ENCODE data around the gene UBE2J2. TPM values are rescaled to one million over a fixed set of nuclear protein-coding genes. Genes with fewer than 3 reads are reported as not detected.
A peak's percentile ranks its signal among the peaks of the same experiment; 100 is the strongest.

The UBE2J2 gene
- total and polyA plus RNA-seq, 2 of the 8 experiments (the other 6 are each of a cell fraction or from before 2014, with no cell fraction given), result 33.6 to 67.9 TPM

DNA sequence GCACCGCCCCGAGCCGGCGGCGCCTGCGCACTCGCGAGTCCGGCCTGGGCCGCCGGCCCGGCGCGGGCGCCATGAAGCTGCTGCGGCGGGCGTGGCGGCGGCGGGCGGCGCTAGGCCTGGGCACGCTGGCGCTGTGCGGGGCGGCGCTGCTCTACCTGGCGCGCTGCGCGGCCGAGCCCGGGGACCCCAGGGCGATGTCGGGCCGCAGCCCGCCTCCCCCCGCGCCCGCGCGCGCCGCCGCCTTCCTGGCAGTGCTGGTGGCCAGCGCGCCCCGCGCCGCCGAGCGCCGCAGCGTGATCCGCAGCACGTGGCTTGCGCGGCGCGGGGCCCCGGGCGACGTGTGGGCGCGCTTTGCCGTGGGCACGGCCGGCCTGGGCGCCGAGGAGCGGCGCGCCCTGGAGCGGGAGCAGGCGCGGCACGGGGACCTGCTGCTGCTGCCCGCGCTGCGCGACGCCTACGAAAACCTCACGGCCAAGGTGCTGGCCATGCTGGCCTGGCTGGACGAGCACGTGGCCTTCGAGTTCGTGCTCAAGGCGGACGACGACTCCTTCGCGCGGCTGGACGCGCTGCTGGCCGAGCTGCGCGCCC lies 41.4 kb downstream of the UBE2J2 start, which contains the start of gene B3GALT6:
Gene B3GALT6, plus strand, starts transcription at position 30 of the 588 bp plus-strand sequence. Its CDS starts 42 bp downstream, at position 72.
- H4K8ac ChIP-seq (ENCODE audit: extremely low read depth, insufficient read depth, low read length), result peak within 1 kb of the TSS; percentile 91
- H3K4me3 ChIP-seq (ENCODE audit: extremely low read depth in 1 of 4, insufficient read depth in 2 of 4, low read depth in 3 of 4, low read length in 4 of 4), result peak within 1 kb of the TSS; percentile 86 to 92 (median 90)
- peak within 1 kb of the TSS; percentile 30 for H3K56ac ChIP-seq (replicated peaks; ENCODE audit: insufficient read length, low read depth, low read length)
- H2BK12ac ChIP-seq (ENCODE audit: low read depth, low read length), result peak within 1 kb of the TSS; percentile 17; the same call in 1 of the 2 replicates
- H2AK5ac ChIP-seq (ENCODE audit: low read depth, low read length), result peak within 1 kb of the TSS; percentile 25; the same call in 1 of the 2 replicates
- no peak for DNase-seq (ENCODE audit: low read depth in 1 of 2, low spot score in 2 of 2)
- H2BK15ac ChIP-seq (ENCODE audit: low read length), result peak within 1 kb of the TSS; percentile 88; the same call in 1 of the 2 replicates
- H3K4ac ChIP-seq (replicated peaks; ENCODE audit: insufficient read length, low read depth, low read length), result peak within 1 kb of the TSS; percentile 91
- peaks cover 6 to 34% of the 10 kb centered on the region in 2 experiments; a peak in 3 of 4 replicates for H3K79me2 ChIP-seq (ENCODE audit: control insufficient read depth in 1 of 2, insufficient read depth in 2 of 2, low read length in 2 of 2)
- H3K23me2 ChIP-seq (ENCODE audit: low read depth, low read length), result peaks cover 7% of the 10 kb centered on the region
- peak within 1 kb of the TSS; percentile 58 to 89 (median 80) for H3K9ac ChIP-seq (replicated peaks in 1 of 4; ENCODE audit: extremely low read depth in 1 of 4, low read depth in 3 of 4, low read length in 3 of 4)
- POLR2A ChIA-PET (ENCODE audit: partially characterized antibody), result interaction anchor here (0.6 to 2.3 kb wide), 8 partner anchors 9 to 257 kb away, joined by 3 to 12 read pairs (median 4); partner anchors contain the start of gene C1QTNF12
- H3K79me1 ChIP-seq (ENCODE audit: low read depth, low read length), result peaks cover 37% of the 10 kb centered on the region
- peaks cover 2 to 22% (median 4%) of the 10 kb centered on the region in 4 experiments; a peak in 4 of 8 replicates for H3K36me3 ChIP-seq (ENCODE audit: control insufficient read depth in 2 of 4, insufficient read depth in 4 of 4, low read length in 3 of 4)
- H2BK20ac ChIP-seq (ENCODE audit: low read length), result no peak within 1 kb of the TSS
- H4K91ac ChIP-seq (replicated peaks; ENCODE audit: insufficient read length, low read length), result no peak within 1 kb of the TSS
- peak within 1 kb of the TSS; percentile 81 to 88 for H3K4me2 ChIP-seq (ENCODE audit: insufficient read depth in 1 of 2, low read depth in 2 of 2, low read length in 2 of 2)
- H2AFZ ChIP-seq (ENCODE audit: low read length), result peak within 1 kb of the TSS; percentile 21; the same call in 1 of the 2 replicates
- H4K5ac ChIP-seq (ENCODE audit: insufficient read length, low read depth, low read length), result no peak within 1 kb of the TSS
- CTCF ChIA-PET (ENCODE audit: partially characterized antibody), result interaction anchor here (0.6 to 1.6 kb wide), 3 partner anchors 24 to 110 kb away, joined by 3 to 6 read pairs (median 3); no protein-coding TSS in a partner anchor
- no peak within 1 kb of the TSS for H3K23ac ChIP-seq (ENCODE audit: insufficient read length)
- peak within 1 kb of the TSS; percentile 60; the same call in 1 of the 2 replicates for H3K18ac ChIP-seq (ENCODE audit: extremely low read depth, low read length)
- H3K14ac ChIP-seq (ENCODE audit: insufficient read length), result no peak within 1 kb of the TSS
- peaks cover 0 to 9% of the 10 kb centered on the region in 2 experiments; a peak in 2 of 4 replicates for H3K9me3 ChIP-seq (ENCODE audit: insufficient read depth in 2 of 2, low read depth in 1 of 2, low read length in 1 of 2)
- peaks cover 1 to 25% of the 10 kb centered on the region in 2 experiments for H4K20me1 ChIP-seq (replicated peaks in 1 of 2; ENCODE audit: control insufficient read depth in 1 of 2, insufficient read depth in 2 of 2, low read length in 2 of 2)
- H2BK5ac ChIP-seq (ENCODE audit: low read depth, low read length), result peak within 1 kb of the TSS; percentile 15; the same call in 1 of the 2 replicates
- no peak for FAIRE-seq
- H3K27ac ChIP-seq (ENCODE audit: low read depth, low read length), result peak within 1 kb of the TSS; percentile 86
- no peak within 1 kb of the TSS for H2BK120ac ChIP-seq (replicated peaks; ENCODE audit: low read depth, low read length)
- peaks cover 0 to 11% (median under 1%) of the 10 kb centered on the region in 4 experiments; a peak in 4 of 7 replicates for H3K4me1 ChIP-seq (replicated peaks in 1 of 4; ENCODE audit: control insufficient read depth in 3 of 4, insufficient read depth in 4 of 4, low read length in 3 of 4)
- no peaks in the 10 kb centered on the region; a peak in 1 of 7 replicates for H3K27me3 ChIP-seq (replicated peaks in 1 of 4; ENCODE audit: control insufficient read depth in 3 of 4, extremely low read depth in 1 of 4, insufficient read depth in 3 of 4, low read length in 3 of 4)
- WGBS, 2 experiments (ENCODE audit: extremely low coverage in 1 of 2, insufficient coverage in 1 of 2, insufficient read length in 1 of 2, insufficient replicate concordance in 2 of 2, low coverage in 1 of 2, low lambda C conversion rate in 2 of 2, missing lambda C conversion rate in 1 of 2), result 22% methylated on average over 76 of the region's 100 CpGs; no CpG with 5 or more reads in 1 of the 2 experiments
- TF ChIP-seq, protein P1, sequence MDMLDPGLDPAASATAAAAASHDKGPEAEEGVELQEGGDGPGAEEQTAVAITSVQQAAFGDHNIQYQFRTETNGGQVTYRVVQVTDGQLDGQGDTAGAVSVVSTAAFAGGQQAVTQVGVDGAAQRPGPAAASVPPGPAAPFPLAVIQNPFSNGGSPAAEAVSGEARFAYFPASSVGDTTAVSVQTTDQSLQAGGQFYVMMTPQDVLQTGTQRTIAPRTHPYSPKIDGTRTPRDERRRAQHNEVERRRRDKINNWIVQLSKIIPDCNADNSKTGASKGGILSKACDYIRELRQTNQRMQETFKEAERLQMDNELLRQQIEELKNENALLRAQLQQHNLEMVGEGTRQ (IDR thresholded peaks at IDR 0.05; ENCODE audit: low read length), result no peak
- TF ChIP-seq, protein P2, sequence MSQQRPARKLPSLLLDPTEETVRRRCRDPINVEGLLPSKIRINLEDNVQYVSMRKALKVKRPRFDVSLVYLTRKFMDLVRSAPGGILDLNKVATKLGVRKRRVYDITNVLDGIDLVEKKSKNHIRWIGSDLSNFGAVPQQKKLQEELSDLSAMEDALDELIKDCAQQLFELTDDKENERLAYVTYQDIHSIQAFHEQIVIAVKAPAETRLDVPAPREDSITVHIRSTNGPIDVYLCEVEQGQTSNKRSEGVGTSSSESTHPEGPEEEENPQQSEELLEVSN (IDR thresholded peaks at IDR 0.05), result peak; percentile 91
- no peak for TF ChIP-seq RBBP5 (IDR thresholded peaks at IDR 0.05; ENCODE audit: borderline replicate concordance, low read depth, low read length)
- TF ChIP-seq RNF2 (IDR thresholded peaks at IDR 0.05; ENCODE audit: borderline replicate concordance, low read depth, low read length, missing control alignments, poor library complexity, severe bottlenecking), result peak; percentile 31
- peak; percentile 33 for TF ChIP-seq KDM4A (IDR thresholded peaks at IDR 0.05; ENCODE audit: low read depth, low read length, severe bottlenecking)
- no peak; a peak in 1 of 4 replicates for TF ChIP-seq HDAC2 (IDR thresholded peaks at IDR 0.05; ENCODE audit: borderline replicate concordance in 1 of 2, low read depth in 2 of 2, low read length in 2 of 2)
- no peak for TF ChIP-seq SAP30 (IDR thresholded peaks at IDR 0.05; ENCODE audit: insufficient read depth, insufficient replicate concordance, low read length)
- TF ChIP-seq CBX8 (IDR thresholded peaks at IDR 0.05; ENCODE audit: borderline replicate concordance, low read depth, low read length), result no peak

Data from H1 (cell line).